ENCODE data around the gene C3orf33.

The C3orf33 gene

GRCh38 chr3:155782390-155782953, 23.6 kb downstream of the C3orf33 start:
- DNase-seq (ENCODE audit: low read depth) = peak; percentile 59
- no peak overlapping the region for H3K4me3 ChIP-seq (ENCODE audit: low read depth, low read length)

DNA sequence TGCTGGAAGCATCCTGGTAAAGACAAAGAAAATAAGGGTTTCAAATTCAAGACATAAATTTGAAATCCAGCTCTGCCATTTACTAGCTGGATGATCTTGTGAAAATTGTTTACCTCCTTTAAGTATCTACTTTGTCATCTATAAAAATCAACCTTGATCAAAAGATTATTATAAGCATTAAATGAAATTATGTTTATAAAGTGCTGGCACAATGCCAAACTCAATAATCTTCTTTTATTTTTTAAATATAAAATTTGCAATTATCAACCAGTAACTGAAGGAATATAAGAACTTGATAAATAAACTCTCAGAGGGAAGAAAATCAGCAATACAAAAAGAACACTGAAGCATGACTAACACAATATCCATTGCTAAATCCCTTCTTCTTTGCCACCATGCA, 25.8 kb downstream of the C3orf33 start:
- TF ChIP-seq CTCF (IDR thresholded peaks at IDR 0.05; ENCODE audit: control insufficient read depth, extremely low read depth, insufficient read depth) = no peak
- H3K4me3 ChIP-seq (ENCODE audit: low read depth, low read length) = no peak overlapping the region
- DNase-seq (ENCODE audit: low read depth) = no peak

More at GRCh38 chr3:155782390-155782953, 23.6 kb downstream of the C3orf33 start:
- TF ChIP-seq CTCF (IDR thresholded peaks at IDR 0.05; ENCODE audit: control insufficient read depth, extremely low read depth, insufficient read depth) = no peak

DNA sequence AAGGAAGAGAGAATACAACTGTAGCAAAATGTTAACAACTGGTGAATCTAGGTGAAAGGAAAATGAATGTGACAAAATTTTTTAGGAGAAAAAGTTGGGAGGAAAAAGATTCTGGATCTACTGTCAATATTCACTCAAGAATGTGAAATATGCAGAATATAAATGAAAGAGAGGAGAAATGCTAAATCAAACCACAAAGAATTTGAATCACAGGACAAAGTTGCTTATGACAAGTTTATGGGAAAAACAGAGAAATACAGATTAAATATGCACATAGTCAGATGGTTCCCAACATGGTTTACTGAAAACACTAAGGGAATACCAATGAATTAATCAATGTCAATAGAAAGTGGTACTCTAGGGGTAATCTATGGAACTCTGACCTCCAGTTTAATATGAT, 27.6 kb downstream of the C3orf33 start:
- H3K4me3 ChIP-seq (ENCODE audit: low read depth, low read length) = no peak overlapping the region
- no peak for TF ChIP-seq CTCF (IDR thresholded peaks at IDR 0.05; ENCODE audit: control insufficient read depth, extremely low read depth, insufficient read depth)
- DNase-seq (ENCODE audit: low read depth) = no peak

GRCh38 chr3:155772801-155773200, 33.3 kb downstream of the C3orf33 start:
- no peak for DNase-seq (ENCODE audit: low read depth)
- no peak for TF ChIP-seq CTCF (IDR thresholded peaks at IDR 0.05; ENCODE audit: control insufficient read depth, extremely low read depth, insufficient read depth)
- H3K4me3 ChIP-seq (ENCODE audit: low read depth, low read length) = no peak overlapping the region

DNA sequence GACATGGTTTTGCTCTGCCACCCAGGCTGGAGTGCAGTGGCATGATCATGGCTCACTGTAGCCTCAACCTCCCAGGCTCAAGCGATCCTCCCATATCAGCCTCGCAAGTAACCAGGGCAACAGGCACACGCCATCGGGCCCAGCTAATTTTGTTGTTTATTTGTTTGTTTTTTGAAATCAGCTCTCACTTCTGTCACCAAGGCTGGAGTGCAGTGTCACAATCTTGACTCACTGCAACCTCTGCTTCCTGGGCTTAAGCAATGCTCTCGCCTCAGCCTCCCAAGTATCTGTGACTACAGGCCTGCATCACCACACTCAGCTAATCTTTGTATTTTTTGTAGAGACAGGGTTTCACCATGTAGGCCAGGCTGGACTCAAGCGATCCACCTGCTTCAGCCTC, 35.0 kb downstream of the C3orf33 start:
- no peak for TF ChIP-seq CTCF (IDR thresholded peaks at IDR 0.05; ENCODE audit: control insufficient read depth, extremely low read depth, insufficient read depth)
- H3K4me3 ChIP-seq (ENCODE audit: low read depth, low read length) = no peak overlapping the region
- DNase-seq (ENCODE audit: low read depth) = no peak

DNA sequence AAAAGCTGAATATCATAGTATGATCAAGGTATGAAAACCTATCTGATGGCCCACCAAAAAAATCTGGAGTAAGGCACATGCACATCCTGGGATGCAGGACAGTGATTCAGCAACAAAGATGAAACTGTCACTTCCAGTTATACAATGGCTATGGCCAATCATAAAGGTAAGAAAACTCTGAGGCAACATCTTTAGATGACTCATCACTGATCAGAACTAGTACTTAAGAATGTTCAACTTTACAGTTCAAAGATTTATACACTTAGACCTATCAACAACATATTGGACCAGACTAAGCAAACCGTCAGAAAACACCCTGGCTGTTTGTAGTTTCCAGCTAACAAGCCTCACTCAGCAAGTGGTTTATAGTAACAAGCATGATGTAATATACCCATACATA, 39.9 kb downstream of the C3orf33 start:
- DNase-seq (ENCODE audit: low read depth) = no peak
- no peak for TF ChIP-seq CTCF (IDR thresholded peaks at IDR 0.05; ENCODE audit: control insufficient read depth, extremely low read depth, insufficient read depth)

DNA sequence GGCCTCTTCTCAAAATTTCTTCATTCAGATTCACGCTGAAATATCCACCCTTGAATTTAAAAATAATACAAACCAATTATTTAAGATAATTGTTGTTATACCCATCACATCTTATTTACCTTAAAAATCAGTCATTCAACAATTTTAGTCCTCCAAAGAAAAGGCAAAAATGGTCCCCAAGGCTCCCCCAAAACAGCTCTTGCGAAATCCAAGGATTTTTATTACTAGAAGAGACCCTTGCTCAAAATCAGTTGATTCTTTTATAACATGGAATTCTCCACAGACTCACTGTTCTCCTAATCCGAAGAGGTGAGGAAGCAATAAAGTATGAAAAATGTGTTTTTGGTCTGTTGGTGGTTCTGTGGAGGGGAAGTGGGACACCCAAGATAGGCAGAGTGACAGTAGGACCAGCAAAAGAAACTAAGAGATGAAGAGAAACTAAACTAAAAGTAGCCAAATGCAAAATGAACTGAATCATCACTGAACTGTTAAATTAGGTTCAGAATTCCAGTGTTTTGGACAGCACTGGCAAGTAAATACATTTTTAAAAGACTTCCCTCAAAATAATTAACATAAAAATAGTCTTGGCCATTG, 42.1 kb downstream of the C3orf33 start:
- no peak for TF ChIP-seq CTCF (IDR thresholded peaks at IDR 0.05; ENCODE audit: control insufficient read depth, extremely low read depth, insufficient read depth)
- no peak overlapping the region for H3K4me3 ChIP-seq (ENCODE audit: low read depth, low read length)
- DNase-seq (ENCODE audit: low read depth) = no peak

More for the DNA sequence above, 39.9 kb downstream of the C3orf33 start:
- no peak overlapping the region for H3K4me3 ChIP-seq (ENCODE audit: low read depth, low read length)

Data from LNCaP clone FGC (cell line).